ENCODE measurements around the gene STX16. TPM values are rescaled to one million over a fixed set of nuclear protein-coding genes. Genes with fewer than 3 reads are reported as not detected.

STX16 gene
- total and polyA plus RNA-seq, 2 of the 13 experiments (the other 11 are each of a cell fraction or from before 2014, with no cell fraction given) = 28.0 to 72.7 TPM

GRCh38 chr20:58650776-58651558, at the start of gene STX16 (continued):
- TF ChIP-seq ZNF546 (CRISPR knock-in tag; conservative IDR thresholded peaks at IDR 0.05) (peak; percentile 90), ZNF451 (CRISPR knock-in tag; IDR thresholded peaks at IDR 0.05) (peak; percentile 99), ZNF776 (CRISPR knock-in tag; IDR thresholded peaks at IDR 0.05) (peak; percentile 100), KLF9 (CRISPR knock-in tag; IDR thresholded peaks at IDR 0.05; ENCODE audit: low read depth) (peak; percentile 61; the same call in 1 of the 2 replicates), MLXIP (CRISPR knock-in tag; IDR thresholded peaks at IDR 0.05; ENCODE audit: borderline replicate concordance) (no peak; the same call in none of the 2 replicates), ZNF501 (CRISPR knock-in tag; IDR thresholded peaks at IDR 0.05) (peak; percentile 100), CENPX (CRISPR knock-in tag; IDR thresholded peaks at IDR 0.05) (no peak), ZHX2 (IDR thresholded peaks at IDR 0.05; ENCODE audit: low read depth) (peak; percentile 96), ZHX2 (CRISPR knock-in tag; IDR thresholded peaks at IDR 0.05; ENCODE audit: borderline replicate concordance) (peak; percentile 86; the same call in 1 of the 2 replicates), SNAI1 (CRISPR knock-in tag; IDR thresholded peaks at IDR 0.05; ENCODE audit: borderline replicate concordance) (peak; percentile 99), ZGPAT (CRISPR knock-in tag; IDR thresholded peaks at IDR 0.05) (peak; percentile 100), NFKBIZ (CRISPR knock-in tag; IDR thresholded peaks at IDR 0.05) (peak; percentile 99), ZNF615 (CRISPR knock-in tag; IDR thresholded peaks at IDR 0.05; ENCODE audit: borderline replicate concordance) (peak; percentile 95), XRCC5 (optimal IDR thresholded peaks at IDR 0.05; ENCODE audit: low read length) (peak; percentile 100), CSRNP1 (CRISPR knock-in tag; IDR thresholded peaks at IDR 0.05) (peak; percentile 99), RCOR2 (CRISPR knock-in tag; IDR thresholded peaks at IDR 0.05) (peak; percentile 82), KLF12 (CRISPR knock-in tag; IDR thresholded peaks at IDR 0.05; ENCODE audit: borderline replicate concordance) (peak; percentile 97), KMT2B (CRISPR knock-in tag; IDR thresholded peaks at IDR 0.05) (peak; percentile 99)
